Lung (tissue), 12 donors: ENCODE measurements around the gene S1PR3. TPM values are rescaled to one million over a fixed set of nuclear protein-coding genes. Genes with fewer than 3 reads are reported as not detected.
A peak's percentile ranks its signal among the peaks of the same experiment; 100 is the strongest.

Experiments
- ATAC-seq: fragments of 200-7000 bp; cut with Tn5 transposase; one replicate; pipeline ENCODE4 v1.9.1; 2020; ENCODE audit warnings: moderate number of reproducible peaks; ENCODE audit not compliant: insufficient read depth, low FRiP score
- DNase-seq, 3 donors: peaks; one replicate each; pipeline ENCODE4 v3.0.0-alpha.2; 2013 to 2017
- H3K27ac ChIP-seq, 2 donors: one replicate each; pipeline ENCODE4 v1.5.1; 2013; ENCODE audit warnings: mild to moderate bottlenecking in 2 of 2, moderate library complexity in 2 of 2, control low read depth in 1 of 2, inconsistent platforms in 1 of 2, low read depth in 1 of 2, low read length in 1 of 2
- H3K27me3 ChIP-seq, 3 donors: one replicate each; pipeline ENCODE4 v1.5.1; 2013; ENCODE audit warnings: low read length in 2 of 3; ENCODE audit not compliant: control insufficient read depth in 3 of 3, insufficient read depth in 3 of 3
- H3K36me3 ChIP-seq, 4 donors: one replicate each; pipeline ENCODE4 v1.5.1; 2013; ENCODE audit warnings: low read length in 4 of 4, mild to moderate bottlenecking in 1 of 4, moderate library complexity in 1 of 4; ENCODE audit not compliant: control insufficient read depth in 4 of 4, insufficient read depth in 4 of 4
- H3K4me1 ChIP-seq, 5 donors: one replicate each; pipeline ENCODE4 v1.5.1; 2013; ENCODE audit warnings: low read length in 5 of 5, mild to moderate bottlenecking in 2 of 5, moderate library complexity in 1 of 5; ENCODE audit not compliant: control insufficient read depth in 5 of 5, insufficient read depth in 5 of 5
- H3K4me3 ChIP-seq: one replicate; pipeline ENCODE4 v1.5.1; 2013; ENCODE audit warnings: mild to moderate bottlenecking, control low read depth, moderate library complexity
- H3K9ac ChIP-seq, 2 donors: one replicate each; pipeline ENCODE4 v1.5.1; 2013; ENCODE audit warnings: low read length in 2 of 2, control low read depth in 1 of 2; ENCODE audit not compliant: insufficient read depth in 1 of 2
- H3K9me3 ChIP-seq, 4 donors: one replicate each; pipeline ENCODE4 v1.5.1; 2013; ENCODE audit warnings: low read length in 3 of 4, mild to moderate bottlenecking in 1 of 4, moderate library complexity in 1 of 4; ENCODE audit not compliant: control insufficient read depth in 4 of 4, insufficient read depth in 3 of 4
- WGBS, 2 donors: extraction: QIAGEN DNeasy Blood & Tissue Kit; methylation state at CpG; one replicate each; pipeline ENCODE4 v1.1.7; 2013; 5-methylcytosine and 5-hydroxymethylcytosine counted together
- polyA plus RNA-seq, 2 donors: library from polyadenylated mRNA; stranded (reverse); fragments of 200-250 nt; gene quantifications; one replicate each; pipeline ENCODE4 v1.2.1, GENCODE V29; 2013
- total RNA-seq, 2 donors: library from RNA; depleted of rRNA in 1 of 2; stranded (reverse); fragments of >200 nt in 1 of 2; gene quantifications; one replicate each; pipeline ENCODE4 v1.2.1, GENCODE V29; 2014 to 2021
- TF ChIP-seq, protein P1 (sequence below): IDR thresholded peaks from 2 replicates; pipeline ENCODE4 v1.5.1; 2012; ENCODE audit warnings: mild to moderate bottlenecking; ENCODE audit errors: control extremely low read depth, extremely low read depth
- donor health status: control.
- donor health status: control.
- donor health status: Bipolar disorder and iron deficiency.
- donor health status: healthy.
- donor health status: DM: yes; HTN: yes; CAD: no.

The S1PR3 gene
- total and polyA plus RNA-seq, 4 donors, result 2.8 to 38.7 (median 14.3) TPM

DNA sequence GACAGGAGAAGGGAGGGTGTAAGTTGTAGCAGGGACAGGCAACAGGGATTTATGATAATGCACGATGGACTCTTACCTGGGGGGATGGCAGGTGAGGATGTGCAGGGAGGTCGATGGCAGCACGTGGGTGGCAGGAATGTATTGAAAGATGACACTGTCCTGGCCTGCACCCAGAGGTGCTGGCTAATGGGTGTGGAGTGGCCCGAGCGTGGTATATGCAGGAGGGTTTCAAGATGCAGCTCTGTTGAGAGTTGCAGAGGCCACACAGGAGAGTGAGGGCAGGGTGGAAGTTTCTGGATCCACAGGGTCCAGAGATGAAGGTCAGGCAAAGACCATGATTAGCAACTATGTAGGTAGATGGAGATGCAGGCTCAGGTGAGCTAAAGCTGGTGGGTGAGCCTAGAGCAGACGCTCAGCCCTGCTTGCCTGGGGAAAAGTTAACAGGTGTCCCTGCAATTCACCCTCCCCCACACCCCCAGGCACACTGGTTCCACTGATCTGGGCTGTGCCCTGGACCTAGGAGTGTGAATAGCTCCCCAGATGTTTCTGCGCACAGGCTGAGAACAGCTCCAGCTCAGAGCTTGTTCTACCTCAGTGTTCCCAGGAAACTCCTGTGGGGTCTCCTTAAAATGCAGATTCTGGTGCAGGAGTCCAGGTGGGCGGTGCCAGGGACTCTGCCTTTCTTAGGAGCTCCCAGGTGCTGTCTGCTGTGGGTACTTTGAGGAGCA lies 21.5 kb upstream of the S1PR3 start:
- ATAC-seq, result no peak
- H3K27ac ChIP-seq, result no peak overlapping the region
- H3K36me3 ChIP-seq, result peaks cover 0 to 3% (median 0%) of the 10 kb centered on the region in 4 donors

DNA sequence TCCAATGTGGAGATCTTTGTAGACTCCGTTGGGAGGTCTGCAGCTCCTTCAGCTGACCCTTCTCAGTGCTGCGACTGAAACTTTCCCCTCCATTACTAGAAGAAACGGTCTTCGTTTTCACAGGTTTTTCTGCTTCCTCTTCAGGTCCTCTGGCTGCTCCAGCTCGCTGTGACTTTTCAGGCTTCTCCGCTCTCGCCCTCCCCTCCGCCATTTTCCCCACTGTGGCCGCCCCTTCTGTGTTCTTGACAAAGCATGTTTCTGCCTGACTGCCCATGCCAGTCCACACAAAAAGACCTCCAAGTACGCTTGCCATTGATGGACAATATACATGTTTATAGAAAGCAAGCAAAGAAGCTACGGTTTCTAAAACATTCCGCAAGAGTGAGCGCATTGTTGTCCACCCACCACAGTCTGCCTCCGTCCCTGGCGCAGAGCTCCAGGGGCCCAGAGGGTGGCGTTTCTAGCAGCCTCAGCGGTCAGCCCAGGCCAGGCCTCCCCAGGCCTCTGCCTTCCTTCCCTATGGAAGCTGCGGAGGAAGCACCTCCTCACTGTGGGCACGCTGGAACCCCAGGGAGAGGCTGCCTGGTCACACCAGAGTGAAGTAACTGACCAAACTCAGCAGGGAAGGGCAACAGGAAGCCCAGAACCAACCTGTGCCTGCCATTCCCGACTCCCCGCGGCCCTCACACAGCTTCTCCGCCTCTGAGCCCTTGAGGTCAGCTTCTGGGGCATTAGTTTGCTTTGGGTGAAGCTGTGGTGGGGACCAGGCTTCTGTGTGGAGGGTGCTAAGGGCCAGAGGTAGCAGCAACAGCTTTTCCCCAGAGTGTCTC lies 19.9 kb upstream of the S1PR3 start:
- Histone ChIP-seq H3K36me3 (peaks cover 0 to 3% (median 0%) of the 10 kb centered on the region in 4 donors), H3K9me3 (peaks cover 0 to 3% (median 1%) of the 10 kb centered on the region in 4 donors), H3K27ac (no peak overlapping the region), H3K27me3 (no peaks in the 10 kb centered on the region), H3K4me1 (peaks cover 0 to 18% (median 0%) of the 10 kb centered on the region in 5 donors), H3K9ac (no peak overlapping the region), H3K4me3 (no peak overlapping the region)
- no peak for ATAC-seq
- peak in 1 of 3 donors; percentile 3 for DNase-seq
- 88 to 90% methylated on average over 23 of the region's 23 CpGs for WGBS, 2 donors
- TF ChIP-seq, protein P1, sequence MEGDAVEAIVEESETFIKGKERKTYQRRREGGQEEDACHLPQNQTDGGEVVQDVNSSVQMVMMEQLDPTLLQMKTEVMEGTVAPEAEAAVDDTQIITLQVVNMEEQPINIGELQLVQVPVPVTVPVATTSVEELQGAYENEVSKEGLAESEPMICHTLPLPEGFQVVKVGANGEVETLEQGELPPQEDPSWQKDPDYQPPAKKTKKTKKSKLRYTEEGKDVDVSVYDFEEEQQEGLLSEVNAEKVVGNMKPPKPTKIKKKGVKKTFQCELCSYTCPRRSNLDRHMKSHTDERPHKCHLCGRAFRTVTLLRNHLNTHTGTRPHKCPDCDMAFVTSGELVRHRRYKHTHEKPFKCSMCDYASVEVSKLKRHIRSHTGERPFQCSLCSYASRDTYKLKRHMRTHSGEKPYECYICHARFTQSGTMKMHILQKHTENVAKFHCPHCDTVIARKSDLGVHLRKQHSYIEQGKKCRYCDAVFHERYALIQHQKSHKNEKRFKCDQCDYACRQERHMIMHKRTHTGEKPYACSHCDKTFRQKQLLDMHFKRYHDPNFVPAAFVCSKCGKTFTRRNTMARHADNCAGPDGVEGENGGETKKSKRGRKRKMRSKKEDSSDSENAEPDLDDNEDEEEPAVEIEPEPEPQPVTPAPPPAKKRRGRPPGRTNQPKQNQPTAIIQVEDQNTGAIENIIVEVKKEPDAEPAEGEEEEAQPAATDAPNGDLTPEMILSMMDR, result no peak

More for the DNA sequence above, 21.5 kb upstream of the S1PR3 start:
- DNase-seq, result no peak
- H3K27me3 ChIP-seq, result no peaks in the 10 kb centered on the region
- peaks cover 0 to 3% (median 1%) of the 10 kb centered on the region in 4 donors for H3K9me3 ChIP-seq
- TF ChIP-seq, protein P1, result no peak
- WGBS, 2 donors, result 71 to 80% methylated on average over 8 of the region's 8 CpGs
- no peak overlapping the region for H3K9ac ChIP-seq
- H3K4me1 ChIP-seq, result peaks cover 0 to 11% (median 0%) of the 10 kb centered on the region in 5 donors
- no peak overlapping the region for H3K4me3 ChIP-seq

DNA sequence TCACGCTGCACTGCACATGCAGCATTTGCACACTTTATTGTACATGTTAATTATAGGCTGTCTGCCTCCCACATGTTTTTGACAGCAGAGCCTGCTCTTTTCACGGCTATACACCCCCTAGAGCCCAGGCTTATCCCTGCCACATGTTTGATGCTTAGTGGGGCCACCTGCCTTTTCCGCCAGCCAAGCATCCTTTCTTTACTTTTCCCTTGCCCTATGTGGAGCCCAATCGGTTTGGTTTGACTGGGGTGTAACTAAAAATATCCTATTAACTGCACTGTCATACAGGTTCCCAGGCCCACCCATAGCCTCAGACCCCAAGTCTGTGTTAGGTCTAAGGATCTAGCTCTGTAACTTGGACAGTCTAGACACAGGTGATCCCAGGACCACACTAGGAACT lies 18.9 kb upstream of the S1PR3 start:
- TF ChIP-seq, protein P1, result no peak
- no peak overlapping the region for H3K9ac ChIP-seq
- H3K27me3 ChIP-seq, result no peaks in the 10 kb centered on the region
- WGBS, 2 donors, result 89 to 91% methylated on average over 4 of the region's 4 CpGs
- no peak overlapping the region for H3K4me3 ChIP-seq
- DNase-seq (no peak), ATAC-seq (no peak)
- H3K4me1 ChIP-seq, result peaks cover 0 to 18% (median 0%) of the 10 kb centered on the region in 5 donors
- peaks cover 0 to 3% (median 1%) of the 10 kb centered on the region in 4 donors for H3K9me3 ChIP-seq
- peaks cover 0 to 3% (median 0%) of the 10 kb centered on the region in 4 donors for H3K36me3 ChIP-seq
- H3K27ac ChIP-seq, result no peak overlapping the region
